NCI-H146 treated with DMSO at 0.1 percent for 48 hours (cell line): Measurements from ENCODE around the gene MAP2K5.
A peak's percentile ranks its signal among the peaks of the same experiment; 100 is the strongest.

Source experiments
- DNase-seq: peaks from one replicate; lab custom pipeline; 2025; ENCODE audit not compliant: unreplicated experiment; lab: John Stamatoyannopoulos, UW

The MAP2K5 gene

GRCh38 chr15:67801926-67802914, 259.7 kb downstream of the MAP2K5 start:
- DNase-seq, result no peak

- no peak for DNase-seq
These were observed 260.8 kb downstream of the MAP2K5 start for GRCh38 chr15:67803299-67803698.

- DNase-seq, result no peak
These were observed 261.7 kb downstream of the MAP2K5 start for GRCh38 chr15:67803996-67804843.

GRCh38 chr15:67805008-67805665, 262.6 kb downstream of the MAP2K5 start:
- no peak for DNase-seq

GRCh38 chr15:67805666-67806516, 263.4 kb downstream of the MAP2K5 start:
- peak; percentile 45 for DNase-seq

- no peak for DNase-seq
These were observed 264.0 kb downstream of the MAP2K5 start for GRCh38 chr15:67806536-67806935.

GRCh38 chr15:67807141-67807540, 264.6 kb downstream of the MAP2K5 start:
- DNase-seq, result no peak

- no peak for DNase-seq
These were observed 265.3 kb downstream of the MAP2K5 start for GRCh38 chr15:67807836-67808235.

- no peak for DNase-seq
These were observed 266.3 kb downstream of the MAP2K5 start for GRCh38 chr15:67808821-67809220.

- DNase-seq, result no peak
These were observed 266.9 kb downstream of the MAP2K5 start for GRCh38 chr15:67809441-67809840.

GRCh38 chr15:67809866-67810265, 267.4 kb downstream of the MAP2K5 start:
- no peak for DNase-seq

GRCh38 chr15:67812241-67812644, 269.7 kb downstream of the MAP2K5 start:
- DNase-seq, result no peak

GRCh38 chr15:67813104-67813634, 270.7 kb downstream of the MAP2K5 start:
- DNase-seq, result no peak

- DNase-seq, result no peak
These were observed 272.6 kb downstream of the MAP2K5 start for GRCh38 chr15:67815036-67815592.

- no peak for DNase-seq
These were observed 274.2 kb downstream of the MAP2K5 start for GRCh38 chr15:67816668-67817067.

GRCh38 chr15:67818464-67818863, 276.0 kb downstream of the MAP2K5 start:
- DNase-seq, result no peak

GRCh38 chr15:67819636-67820035, 277.1 kb downstream of the MAP2K5 start:
- DNase-seq, result no peak

- no peak for DNase-seq
These were observed 277.9 kb downstream of the MAP2K5 start for GRCh38 chr15:67820122-67820991.
